Tibial nerve (tissue), 4 donors: ENCODE results near the gene PLCB4.

Experiments used
- EP300 ChIP-seq, 2 donors: sonication (generic); formaldehyde crosslinking; IDR thresholded peaks; one replicate each; pipeline ENCODE4 v1.6.1; 2017; ENCODE audit warnings: antibody characterized with exemption in 2 of 2, mild to moderate bottlenecking in 1 of 2
- TF ChIP-seq, protein P1 (sequence below), 5 experiments: fragments of 200-600 bp in 3 of 5; fragments of 450-650 bp in 2 of 5; sonication (generic) in 3 of 5; IDR thresholded peaks; one replicate each; pipeline ENCODE4 v1.5.1; 2016 to 2019; ENCODE audit warnings: antibody characterized with exemption in 5 of 5, mild to moderate bottlenecking in 3 of 5, moderate library complexity in 2 of 5

DNA sequence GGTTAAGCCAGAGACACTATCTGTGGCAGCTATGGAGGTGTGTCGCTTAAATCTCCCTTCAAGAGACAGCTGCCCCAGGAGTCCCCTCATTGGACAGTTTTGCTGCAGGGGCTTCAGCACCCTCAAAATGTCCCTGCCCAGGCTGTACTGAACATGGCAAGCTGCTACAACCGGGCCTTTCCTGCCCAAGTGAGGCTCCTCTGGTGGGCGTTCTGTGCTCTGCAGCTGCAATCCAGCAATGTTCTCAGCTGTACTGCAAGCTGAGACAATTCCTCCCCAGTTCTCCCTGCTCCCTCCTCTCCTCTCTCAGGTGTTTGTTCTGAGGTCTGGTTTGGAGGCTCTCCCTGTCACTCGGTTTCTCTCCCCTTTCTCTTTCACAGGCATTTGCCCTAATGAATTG lies 254.7 kb downstream of the PLCB4 start:
- no peak for TF ChIP-seq EP300 (IDR thresholded peaks at IDR 0.05)
- TF ChIP-seq, protein P1, sequence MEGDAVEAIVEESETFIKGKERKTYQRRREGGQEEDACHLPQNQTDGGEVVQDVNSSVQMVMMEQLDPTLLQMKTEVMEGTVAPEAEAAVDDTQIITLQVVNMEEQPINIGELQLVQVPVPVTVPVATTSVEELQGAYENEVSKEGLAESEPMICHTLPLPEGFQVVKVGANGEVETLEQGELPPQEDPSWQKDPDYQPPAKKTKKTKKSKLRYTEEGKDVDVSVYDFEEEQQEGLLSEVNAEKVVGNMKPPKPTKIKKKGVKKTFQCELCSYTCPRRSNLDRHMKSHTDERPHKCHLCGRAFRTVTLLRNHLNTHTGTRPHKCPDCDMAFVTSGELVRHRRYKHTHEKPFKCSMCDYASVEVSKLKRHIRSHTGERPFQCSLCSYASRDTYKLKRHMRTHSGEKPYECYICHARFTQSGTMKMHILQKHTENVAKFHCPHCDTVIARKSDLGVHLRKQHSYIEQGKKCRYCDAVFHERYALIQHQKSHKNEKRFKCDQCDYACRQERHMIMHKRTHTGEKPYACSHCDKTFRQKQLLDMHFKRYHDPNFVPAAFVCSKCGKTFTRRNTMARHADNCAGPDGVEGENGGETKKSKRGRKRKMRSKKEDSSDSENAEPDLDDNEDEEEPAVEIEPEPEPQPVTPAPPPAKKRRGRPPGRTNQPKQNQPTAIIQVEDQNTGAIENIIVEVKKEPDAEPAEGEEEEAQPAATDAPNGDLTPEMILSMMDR (IDR thresholded peaks at IDR 0.05): no peak
